Measurements from ENCODE around the gene PFKFB1.

DNA sequence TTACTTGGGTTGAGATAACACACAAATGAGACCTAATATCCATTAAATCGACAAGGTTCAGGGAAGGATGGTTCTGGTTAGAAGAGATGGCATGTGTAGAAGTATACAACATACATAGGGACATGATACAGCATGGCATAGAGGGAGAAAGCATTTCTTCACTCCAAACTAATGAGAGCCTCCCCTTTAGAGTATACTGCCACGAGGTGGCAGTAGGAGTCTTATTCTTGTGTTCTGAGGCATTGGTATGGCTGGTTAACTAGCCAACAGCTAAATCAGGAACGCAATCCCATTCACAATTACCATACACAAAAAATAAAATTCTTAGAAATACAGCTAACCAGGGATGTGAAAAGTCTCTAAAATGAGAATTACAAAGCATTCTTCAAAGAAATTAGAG, 102.4 kb downstream of the PFKFB1 start:
- no peak for TF ChIP-seq GABPA (tag; conservative IDR thresholded peaks at IDR 0.05; ENCODE audit: low read depth)
- no peak for TF ChIP-seq RBM22 (IDR thresholded peaks at IDR 0.05; ENCODE audit: low read depth, low read length, poor library complexity, severe bottlenecking)
- TF ChIP-seq PTBP1 (IDR thresholded peaks at IDR 0.05; ENCODE audit: low read depth, low read length): no peak
- TF ChIP-seq ZNF282 (CRISPR knock-in tag; IDR thresholded peaks at IDR 0.05): no peak
- TF ChIP-seq, protein P1, sequence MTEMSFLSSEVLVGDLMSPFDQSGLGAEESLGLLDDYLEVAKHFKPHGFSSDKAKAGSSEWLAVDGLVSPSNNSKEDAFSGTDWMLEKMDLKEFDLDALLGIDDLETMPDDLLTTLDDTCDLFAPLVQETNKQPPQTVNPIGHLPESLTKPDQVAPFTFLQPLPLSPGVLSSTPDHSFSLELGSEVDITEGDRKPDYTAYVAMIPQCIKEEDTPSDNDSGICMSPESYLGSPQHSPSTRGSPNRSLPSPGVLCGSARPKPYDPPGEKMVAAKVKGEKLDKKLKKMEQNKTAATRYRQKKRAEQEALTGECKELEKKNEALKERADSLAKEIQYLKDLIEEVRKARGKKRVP (CRISPR knock-in tag; IDR thresholded peaks at IDR 0.05): no peak
- TF ChIP-seq POLR2A (conservative IDR thresholded peaks at IDR 0.05): no peak
- TF ChIP-seq SNAPC5 (CRISPR knock-in tag; IDR thresholded peaks at IDR 0.05): no peak
- TF ChIP-seq NR1H2 (CRISPR knock-in tag; IDR thresholded peaks at IDR 0.05): no peak
- no peak for TF ChIP-seq JUNB (CRISPR knock-in tag; conservative IDR thresholded peaks at IDR 0.05)
- no peak for TF ChIP-seq EP300 (IDR thresholded peaks at IDR 0.05; ENCODE audit: low read length)

Data from K562 (cell line).